PC-3 (cell line): ENCODE results near the gene PPP1R3G. TPM values are rescaled to one million over a fixed set of nuclear protein-coding genes. Genes with fewer than 3 reads are reported as not detected.

Source experiments
- ATAC-seq: fragments of 200-7000 bp; cut with Tn5 transposase; 2 replicates; pipeline ENCODE4 v1.9.1; 2020; ENCODE audit warnings: mild to moderate bottlenecking, moderate library complexity
- BruUV-seq: library from RNA; stranded (reverse); fragments of 400-500 nt; replicated peaks from 2 replicates; lab custom pipeline; 2021; lab: Mats Ljungman, UMichigan
- CTCF ChIA-PET: fragments of 300-600 bp; sonication (Branson Sonifier 250); formaldehyde crosslinking; loops from one replicate; lab custom pipeline; 2022; ENCODE audit warnings: antibody characterized with exemption; lab: Charles Lee
- POLR2A ChIA-PET: fragments of 300-600 bp; sonication (Branson Sonifier 250); formaldehyde crosslinking; loops from one replicate; lab custom pipeline; 2022; ENCODE audit warnings: antibody characterized with exemption; ENCODE audit not compliant: unreplicated experiment; lab: Charles Lee
- DNase-seq: peaks from one replicate; pipeline ENCODE4 v3.0.0-alpha.2; 2015
- H2AFZ ChIP-seq: fragments of 300-600 bp; sonication (generic); 2 replicates; pipeline ENCODE4 v1.6.0; 2016; ENCODE audit warnings: antibody characterized with exemption, low read length
- H3F3A ChIP-seq: fragments of 300-600 bp; sonication (generic); one replicate; pipeline ENCODE4 v1.6.0; 2017; ENCODE audit warnings: antibody characterized with exemption, low read length, control low read depth, mild to moderate bottlenecking; ENCODE audit not compliant: unreplicated experiment
- H3K27ac ChIP-seq: fragments of 300-600 bp; sonication (generic); 2 replicates; pipeline ENCODE4 v1.5.1; 2016; ENCODE audit warnings: mild to moderate bottlenecking, low read length
- H3K27me3 ChIP-seq: fragments of 300-600 bp; sonication (generic); 2 replicates; pipeline ENCODE4 v1.6.1; 2016; ENCODE audit warnings: low read length, mixed read lengths
- H3K36me3 ChIP-seq: fragments of 300-600 bp; sonication (generic); 2 replicates; pipeline ENCODE4 v1.6.1; 2016; ENCODE audit warnings: low read depth, mixed run types, low read length, mixed read lengths
- H3K4me1 ChIP-seq: fragments of 300-600 bp; sonication (generic); 2 replicates; pipeline ENCODE4 v1.5.1; 2016; ENCODE audit warnings: low read length; ENCODE audit not compliant: insufficient read depth
- H3K4me2 ChIP-seq: fragments of 300-600 bp; sonication (generic); 2 replicates; pipeline ENCODE4 v1.6.0; 2016; ENCODE audit warnings: low read length
- H3K4me3 ChIP-seq: fragments of 300-600 bp; sonication (generic); 2 replicates; pipeline ENCODE4 v1.5.1; 2016; ENCODE audit warnings: mild to moderate bottlenecking, low read length, mixed read lengths
- H3K79me2 ChIP-seq: fragments of 300-600 bp; sonication (generic); 2 replicates; pipeline ENCODE4 v1.6.1; 2017; ENCODE audit warnings: low read length, mixed read lengths
- H3K9ac ChIP-seq: fragments of 300-600 bp; sonication (generic); 2 replicates; pipeline ENCODE4 v1.6.0; 2016; ENCODE audit warnings: mild to moderate bottlenecking, low read length
- H3K9me2 ChIP-seq: fragments of 300-600 bp; sonication (generic); replicated peaks from 2 replicates; pipeline ENCODE4 v1.6.1; 2016; ENCODE audit warnings: mixed run types, low read length, mixed read lengths
- H3K9me3 ChIP-seq: fragments of 300-600 bp; sonication (generic); 2 replicates; pipeline ENCODE4 v1.6.1; 2016; ENCODE audit warnings: low read length, mixed read lengths
- H4K20me1 ChIP-seq: fragments of 300-600 bp; sonication (generic); 2 replicates; pipeline ENCODE4 v1.6.1; 2016; ENCODE audit warnings: low read length, mixed read lengths
- CTCF ChIP-seq: fragments of 300-600 bp; sonication (generic); conservative IDR thresholded peaks from 2 replicates; pipeline ENCODE4 v1.5.1; 2017; ENCODE audit warnings: antibody characterized with exemption, low read depth, mild to moderate bottlenecking, low read length
- EZH2 ChIP-seq: fragments of 300-600 bp; sonication (generic); IDR thresholded peaks from one replicate; pipeline ENCODE4 v1.6.1; 2017; ENCODE audit warnings: antibody characterized with exemption, mild to moderate bottlenecking, low read length; ENCODE audit not compliant: unreplicated experiment
- EZH2phosphoT487 ChIP-seq: fragments of 300-600 bp; sonication (generic); IDR thresholded peaks from 2 replicates; pipeline ENCODE4 v1.6.1; 2018; ENCODE audit warnings: mild to moderate bottlenecking, antibody characterized with exemption, low read length, borderline replicate concordance
- intact Hi-C: fragments of 100-400 bp; cut with micrococcal nuclease; formaldehyde crosslinking; loops from 2 replicates; pipeline ENCODE4 v1.9.0; 2023
- total RNA-seq: library from RNA; depleted of rRNA; stranded (reverse); fragments of >200 nt; gene quantifications from 2 replicates; pipeline ENCODE4 v1.2.3, GENCODE V29; 2014

PPP1R3G gene
- total RNA-seq, 1 experiment from 2014 or later, result 2.8 TPM

GRCh38 chr6:5041955-5042354 lies 43.2 kb upstream of the PPP1R3G start:
- intact Hi-C loops, result no loop called here
- Histone ChIP-seq H3K4me2 (no peak overlapping the region), H3K4me1 (no peaks in the 10 kb centered on the region), H3K27me3 (no peaks in the 10 kb centered on the region), H3K4me3 (no peak overlapping the region), H3K9me3 (no peaks in the 10 kb centered on the region), H3K27ac (no peak overlapping the region), H2AFZ (no peak overlapping the region), H3F3A (no peaks in the 10 kb centered on the region), H3K9me2 (no peaks in the 10 kb centered on the region), H3K9ac (no peak overlapping the region), H3K36me3 (no peaks in the 10 kb centered on the region), H4K20me1 (no peaks in the 10 kb centered on the region), H3K79me2 (no peaks in the 10 kb centered on the region)
- no peak for DNase-seq
- ATAC-seq, result no peak
- BruUV-seq, result no TSS peak
- TF ChIP-seq EZH2phosphoT487, result no peak
- no peak for TF ChIP-seq EZH2
- no peak for TF ChIP-seq CTCF
- POLR2A ChIA-PET, result no interaction called here
- CTCF ChIA-PET, result no interaction called here

DNA sequence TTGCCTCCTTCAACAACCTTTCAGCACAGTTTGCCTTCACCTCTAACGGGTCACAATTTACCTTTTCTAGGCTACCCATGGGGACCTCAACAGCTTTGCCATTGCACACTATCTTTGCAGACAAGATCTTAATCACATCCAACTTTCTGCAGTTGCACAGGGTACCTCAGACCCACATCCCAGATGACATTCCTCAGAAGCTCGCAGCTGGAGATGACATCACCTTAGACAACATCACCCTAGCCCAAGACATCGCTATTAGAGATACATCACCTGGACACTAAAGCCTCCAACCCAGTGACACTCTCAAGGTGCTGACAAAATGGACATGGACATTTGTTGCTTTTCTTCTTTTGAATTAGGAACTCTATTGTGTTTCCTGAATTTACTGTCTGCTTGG lies 42.7 kb upstream of the PPP1R3G start:
- ChIA-PET CTCF (no interaction called here), POLR2A (no interaction called here)
- Histone ChIP-seq H3K4me1 (no peaks in the 10 kb centered on the region), H3K9ac (no peak overlapping the region), H3K36me3 (no peaks in the 10 kb centered on the region), H3K9me3 (no peaks in the 10 kb centered on the region), H3K9me2 (no peaks in the 10 kb centered on the region), H3K4me2 (no peak overlapping the region), H2AFZ (no peak overlapping the region), H3K79me2 (no peaks in the 10 kb centered on the region), H3K27ac (no peak overlapping the region), H4K20me1 (no peaks in the 10 kb centered on the region), H3K27me3 (no peaks in the 10 kb centered on the region), H3K4me3 (no peak overlapping the region), H3F3A (no peaks in the 10 kb centered on the region)
- TF ChIP-seq CTCF (no peak), EZH2 (no peak), EZH2phosphoT487 (no peak)
- intact Hi-C loops, result no loop called here
- ATAC-seq, result no peak
- no peak for DNase-seq
- BruUV-seq, result no TSS peak

DNA sequence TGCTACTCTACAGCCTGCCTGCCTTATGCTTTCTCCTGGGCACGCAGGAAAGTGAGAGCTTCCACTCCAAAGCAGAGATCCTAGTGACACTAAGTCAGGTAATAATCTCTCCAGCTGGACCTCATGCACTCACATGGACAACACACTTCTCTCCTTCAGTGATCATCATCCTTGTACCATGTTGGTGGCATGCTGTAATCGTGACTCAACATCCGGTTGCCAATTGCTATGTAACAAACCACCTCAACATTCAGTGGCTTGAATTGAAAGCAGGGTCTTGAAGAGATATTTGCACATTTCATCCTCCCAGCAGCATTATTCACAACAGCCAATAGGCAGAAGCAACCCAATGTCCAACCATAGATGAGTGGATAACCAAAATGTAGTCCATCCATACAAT lies 40.3 kb upstream of the PPP1R3G start:
- Histone ChIP-seq H3K9me3 (no peaks in the 10 kb centered on the region), H3K9me2 (no peaks in the 10 kb centered on the region), H4K20me1 (no peaks in the 10 kb centered on the region), H3F3A (no peaks in the 10 kb centered on the region), H3K4me1 (no peaks in the 10 kb centered on the region), H3K4me2 (no peak overlapping the region), H3K27me3 (no peaks in the 10 kb centered on the region), H3K9ac (no peak overlapping the region), H3K36me3 (no peaks in the 10 kb centered on the region), H3K79me2 (no peaks in the 10 kb centered on the region), H3K27ac (no peak overlapping the region), H2AFZ (no peak overlapping the region), H3K4me3 (no peak overlapping the region)
- BruUV-seq, result no TSS peak
- TF ChIP-seq EZH2phosphoT487 (no peak), CTCF (no peak), EZH2 (no peak)
- CTCF ChIA-PET, result no interaction called here
- POLR2A ChIA-PET, result no interaction called here
- ATAC-seq (no peak), DNase-seq (no peak)
- intact Hi-C loops, result no loop called here
